OCI-LY3 (cell line): ENCODE results near the gene CHD6.

Source experiments
- H2AFZ ChIP-seq: fragments of 200-600, 300-600 bp; shearing (Covaris generic); 2 replicates; pipeline ENCODE4 v1.6.0; 2014; ENCODE audit warnings: antibody characterized with exemption, low read depth, low read length
- H3K27ac ChIP-seq: fragments of 200-600, 300-600 bp; sonication (generic); 2 replicates; pipeline ENCODE4 v1.5.1; 2014; ENCODE audit warnings: mild to moderate bottlenecking, low read length, moderate library complexity, mixed read lengths
- H3K27me3 ChIP-seq: fragments of 200-600, 300-600 bp; sonication (generic); 2 replicates; pipeline ENCODE4 v1.6.1; 2014; ENCODE audit warnings: low read depth, low read length, mixed read lengths
- H3K36me3 ChIP-seq: fragments of 200-600, 300-600 bp; sonication (generic); replicated peaks from 2 replicates; pipeline ENCODE3; 2014; ENCODE audit warnings: low read depth, low read length, mixed read lengths
- H3K4me1 ChIP-seq: fragments of 300-600, 200-600 bp; sonication (generic); 2 replicates; pipeline ENCODE4 v1.6.1; 2014; ENCODE audit warnings: low read length, mixed read lengths
- H3K4me2 ChIP-seq: fragments of 200-600, 300-600 bp; sonication (generic); 2 replicates; pipeline ENCODE4 v1.6.1; 2014; ENCODE audit warnings: low read length, mixed read lengths
- H3K4me3 ChIP-seq: fragments of 300-600, 200-600 bp; sonication (generic); 2 replicates; pipeline ENCODE4 v1.5.1; 2014; ENCODE audit warnings: antibody characterized with exemption, mild to moderate bottlenecking, low read length, moderate library complexity
- H3K79me2 ChIP-seq: fragments of 300-600, 200-600 bp; shearing (Covaris generic); 2 replicates; pipeline ENCODE4 v1.6.1; 2014; ENCODE audit warnings: mild to moderate bottlenecking, low read length, mixed read lengths
- H3K9ac ChIP-seq: fragments of 300-600, 200-600 bp; shearing (Covaris generic); 2 replicates; pipeline ENCODE4 v1.6.0; 2014; ENCODE audit warnings: mild to moderate bottlenecking, low read length, moderate library complexity
- H3K9me3 ChIP-seq: fragments of 200-600, 300-600 bp; shearing (Covaris generic); 2 replicates; pipeline ENCODE4 v1.6.1; 2014; ENCODE audit warnings: low read length, mixed read lengths; ENCODE audit not compliant: insufficient read depth
- H4K20me1 ChIP-seq: fragments of 200-600, 300-600 bp; sonication (generic); 2 replicates; pipeline ENCODE4 v1.6.1; 2016; ENCODE audit warnings: low read length, mixed read lengths; ENCODE audit not compliant: insufficient read depth
- EZH2phosphoT487 ChIP-seq: fragments of 200-600 bp; shearing (Covaris generic); IDR thresholded peaks from 2 replicates; pipeline ENCODE4 v1.6.1; 2018; ENCODE audit warnings: antibody characterized with exemption, mixed run types, low read depth
- TF ChIP-seq, protein P1 (sequence below): fragments of 200-600, 300-600 bp; sonication (generic); IDR thresholded peaks from 2 replicates; pipeline ENCODE4 v1.5.1; 2014; ENCODE audit warnings: antibody characterized with exemption, low read length, low read depth

The CHD6 gene

DNA sequence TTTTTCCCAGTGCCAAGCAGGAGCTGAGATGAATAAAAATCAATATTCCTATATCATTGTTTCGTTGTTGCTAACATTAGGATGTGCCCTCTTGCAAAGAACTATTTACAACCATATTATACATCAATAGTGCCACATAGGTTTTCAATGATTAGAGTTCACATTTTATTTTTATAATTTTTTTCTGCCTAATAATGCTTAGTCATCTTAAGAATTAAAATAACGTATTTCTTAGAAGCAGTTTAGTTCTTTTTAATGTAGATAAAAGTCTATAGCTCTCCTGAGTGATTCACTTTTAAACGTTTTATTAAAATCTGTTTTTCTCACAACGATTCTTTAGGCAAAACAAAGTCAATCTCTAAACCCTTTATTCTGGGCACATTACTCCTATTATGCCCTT is 71.6 kb downstream of the CHD6 start:
- Histone ChIP-seq H3K27ac (no peak overlapping the region), H3K9me3 (peaks cover 3% of the 10 kb centered on the region), H4K20me1 (no peaks in the 10 kb centered on the region)

DNA sequence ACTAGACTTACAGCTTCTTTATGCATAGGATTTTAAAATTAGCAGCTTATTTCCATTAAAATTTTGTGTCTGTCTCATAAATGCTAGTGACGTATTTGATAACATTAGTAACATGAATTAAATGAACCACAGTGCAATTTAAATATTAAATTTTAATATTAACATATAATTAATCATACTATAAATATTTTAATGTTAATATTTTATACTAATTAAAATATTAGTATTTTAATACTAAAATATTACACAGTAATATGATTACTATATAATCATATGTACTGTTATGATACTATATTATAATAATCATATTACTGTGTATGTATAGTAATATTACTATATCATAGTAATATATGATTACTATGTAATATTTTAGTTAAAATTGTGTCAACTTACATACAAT is 73.7 kb downstream of the CHD6 start:
- Histone ChIP-seq H3K36me3 (peaks cover 9% of the 10 kb centered on the region), H3K27ac (no peak overlapping the region)

More for the DNA sequence above, 71.6 kb downstream of the CHD6 start:
- Histone ChIP-seq H3K9ac (no peak overlapping the region), H3K36me3 (peaks cover 24% of the 10 kb centered on the region), H3K4me1 (peaks cover 28% of the 10 kb centered on the region), H3K4me3 (no peak overlapping the region), H3K4me2 (no peak overlapping the region), H3K79me2 (peaks cover 24% of the 10 kb centered on the region), H3K27me3 (no peaks in the 10 kb centered on the region), H2AFZ (no peak overlapping the region)
- TF ChIP-seq, protein P1, sequence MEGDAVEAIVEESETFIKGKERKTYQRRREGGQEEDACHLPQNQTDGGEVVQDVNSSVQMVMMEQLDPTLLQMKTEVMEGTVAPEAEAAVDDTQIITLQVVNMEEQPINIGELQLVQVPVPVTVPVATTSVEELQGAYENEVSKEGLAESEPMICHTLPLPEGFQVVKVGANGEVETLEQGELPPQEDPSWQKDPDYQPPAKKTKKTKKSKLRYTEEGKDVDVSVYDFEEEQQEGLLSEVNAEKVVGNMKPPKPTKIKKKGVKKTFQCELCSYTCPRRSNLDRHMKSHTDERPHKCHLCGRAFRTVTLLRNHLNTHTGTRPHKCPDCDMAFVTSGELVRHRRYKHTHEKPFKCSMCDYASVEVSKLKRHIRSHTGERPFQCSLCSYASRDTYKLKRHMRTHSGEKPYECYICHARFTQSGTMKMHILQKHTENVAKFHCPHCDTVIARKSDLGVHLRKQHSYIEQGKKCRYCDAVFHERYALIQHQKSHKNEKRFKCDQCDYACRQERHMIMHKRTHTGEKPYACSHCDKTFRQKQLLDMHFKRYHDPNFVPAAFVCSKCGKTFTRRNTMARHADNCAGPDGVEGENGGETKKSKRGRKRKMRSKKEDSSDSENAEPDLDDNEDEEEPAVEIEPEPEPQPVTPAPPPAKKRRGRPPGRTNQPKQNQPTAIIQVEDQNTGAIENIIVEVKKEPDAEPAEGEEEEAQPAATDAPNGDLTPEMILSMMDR, result no peak
- TF ChIP-seq EZH2phosphoT487, result no peak

DNA sequence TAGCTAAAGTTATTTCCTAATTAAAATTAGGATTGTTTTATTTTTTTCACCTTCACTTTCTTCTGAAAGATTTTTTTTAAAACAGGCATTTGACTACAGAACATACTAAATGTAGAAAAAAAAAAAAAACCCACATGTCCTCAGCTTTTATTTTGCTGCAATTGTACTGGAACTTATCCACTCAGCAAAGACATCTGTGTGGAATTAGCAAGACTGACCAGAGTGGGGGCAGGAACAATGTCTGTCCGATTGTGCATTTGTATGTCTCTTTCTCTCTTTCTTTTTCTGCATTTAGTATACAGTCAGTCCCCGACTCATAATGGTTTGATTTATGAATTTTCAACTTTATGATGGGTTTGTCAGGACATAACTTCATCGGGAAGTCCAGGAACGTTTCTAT is 77.3 kb downstream of the CHD6 start:
- Histone ChIP-seq H3K4me3 (no peak overlapping the region), H3K4me1 (peaks cover 8% of the 10 kb centered on the region), H3K9me3 (0 out of 2 replicates have a peak, but pooled peaks cover 3% of the 10 kb centered on the region), H3K27ac (no peak overlapping the region), H3K27me3 (no peaks in the 10 kb centered on the region), H3K36me3 (peaks cover 17% of the 10 kb centered on the region), H2AFZ (no peak overlapping the region), H4K20me1 (0 out of 2 replicates have a peak, but pooled peaks cover 4% of the 10 kb centered on the region), H3K9ac (no peak overlapping the region), H3K79me2 (no peaks in the 10 kb centered on the region), H3K4me2 (no peak overlapping the region)
- TF ChIP-seq, protein P1, result no peak
- no peak for TF ChIP-seq EZH2phosphoT487

More for the DNA sequence above, 73.7 kb downstream of the CHD6 start:
- no peak overlapping the region for H3K9ac ChIP-seq
- no peaks in the 10 kb centered on the region for H3K9me3 ChIP-seq
- no peak overlapping the region for H3K4me2 ChIP-seq
- no peaks in the 10 kb centered on the region for H3K27me3 ChIP-seq
- TF ChIP-seq EZH2phosphoT487, result no peak
- TF ChIP-seq, protein P1, result no peak
- H3K4me3 ChIP-seq, result no peak overlapping the region
- H3K4me1 ChIP-seq, result peaks cover 15% of the 10 kb centered on the region
- H4K20me1 ChIP-seq, result 0 out of 2 replicates have a peak, but pooled peaks cover 4% of the 10 kb centered on the region
- H3K79me2 ChIP-seq, result peaks cover 12% of the 10 kb centered on the region
- H2AFZ ChIP-seq, result no peak overlapping the region

DNA sequence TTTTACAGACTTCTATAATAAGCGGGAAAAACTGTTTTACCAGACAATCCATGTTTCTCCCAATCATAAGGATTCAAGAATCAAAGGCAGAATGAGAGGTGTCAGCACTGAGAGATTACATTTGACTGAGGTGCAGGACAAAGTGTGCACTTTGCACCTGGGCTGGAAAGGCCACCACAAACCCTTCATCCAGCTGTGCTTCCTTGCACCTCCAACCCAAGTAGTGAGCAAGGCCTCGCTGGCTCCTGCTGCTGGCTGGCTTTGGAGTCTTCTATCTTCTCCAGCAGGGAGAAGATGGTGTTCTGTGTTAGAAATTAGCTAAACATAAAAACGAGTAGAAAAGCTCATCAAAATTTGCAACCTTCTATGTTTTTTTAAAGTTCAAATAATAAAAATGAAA is 77.7 kb downstream of the CHD6 start:
- Histone ChIP-seq H3K4me3 (no peak overlapping the region), H3K27me3 (no peaks in the 10 kb centered on the region), H3K36me3 (peaks cover 17% of the 10 kb centered on the region), H3K4me1 (peaks cover 5% of the 10 kb centered on the region), H3K9ac (no peak overlapping the region), H2AFZ (no peak overlapping the region), H3K79me2 (no peaks in the 10 kb centered on the region), H4K20me1 (0 out of 2 replicates have a peak, but pooled peaks cover 4% of the 10 kb centered on the region), H3K27ac (no peak overlapping the region), H3K9me3 (0 out of 2 replicates have a peak, but pooled peaks cover 3% of the 10 kb centered on the region), H3K4me2 (no peak overlapping the region)
- no peak for TF ChIP-seq EZH2phosphoT487
- TF ChIP-seq, protein P1, result no peak
